ENCODE measurements around the gene RAB1B.
A peak's percentile ranks its signal among the peaks of the same experiment; 100 is the strongest.

- TF ChIP-seq CTCF (IDR thresholded peaks at IDR 0.05) (no peak), POLR2AphosphoS5 (IDR thresholded peaks at IDR 0.05) (peak; percentile 6 to 55), POLR2A (IDR thresholded peaks at IDR 0.05) (peak in 1 of 4 donors; percentile 47)
Observed at GRCh38 chr11:66312549-66313320, 44.3 kb downstream of the RAB1B start.
